ENCODE results near the gene NDC1. TPM values are rescaled to one million over a fixed set of nuclear protein-coding genes. Genes with fewer than 3 reads are reported as not detected.

The NDC1 gene
- polyA plus RNA-seq, 1 of the 3 experiments (the other 2 are of a cell fraction), result 11.5 TPM

DNA sequence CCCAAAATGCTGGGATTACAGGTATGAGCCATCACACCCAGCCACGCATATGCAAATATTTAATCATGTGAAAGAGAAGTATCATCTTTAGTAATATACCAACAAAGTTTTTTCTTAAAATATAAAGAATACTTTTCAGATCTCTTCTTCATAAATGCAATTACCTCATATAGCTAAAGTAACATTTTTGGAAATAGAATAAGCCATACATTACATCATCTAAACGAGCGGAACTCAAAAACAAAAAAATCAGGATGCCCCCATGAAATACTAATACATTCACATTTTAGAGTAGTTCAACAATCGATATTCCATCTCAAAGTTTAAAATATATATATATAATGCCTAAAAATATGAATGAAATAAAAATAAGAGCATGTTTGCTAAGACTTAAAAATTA, 4.7 kb downstream of the NDC1 start:
- no peak overlapping the region for H3K27ac ChIP-seq (ENCODE audit: low read depth in 2 of 2, low read length in 1 of 2)
- peaks cover 79% of the 10 kb centered on the region for H3K79me2 ChIP-seq (ENCODE audit: insufficient read depth)
- ChIA-PET CTCF (no interaction called here), POLR2A (no interaction called here)
- no peak overlapping the region for H3K4me3 ChIP-seq (ENCODE audit: low read depth in 2 of 2, low read length in 1 of 2)
- no peak for DNase-seq
- TF ChIP-seq JUND (IDR thresholded peaks at IDR 0.05), result no peak
- TF ChIP-seq MAX (IDR thresholded peaks at IDR 0.05; ENCODE audit: low read depth), result no peak
- TF ChIP-seq, protein P1, sequence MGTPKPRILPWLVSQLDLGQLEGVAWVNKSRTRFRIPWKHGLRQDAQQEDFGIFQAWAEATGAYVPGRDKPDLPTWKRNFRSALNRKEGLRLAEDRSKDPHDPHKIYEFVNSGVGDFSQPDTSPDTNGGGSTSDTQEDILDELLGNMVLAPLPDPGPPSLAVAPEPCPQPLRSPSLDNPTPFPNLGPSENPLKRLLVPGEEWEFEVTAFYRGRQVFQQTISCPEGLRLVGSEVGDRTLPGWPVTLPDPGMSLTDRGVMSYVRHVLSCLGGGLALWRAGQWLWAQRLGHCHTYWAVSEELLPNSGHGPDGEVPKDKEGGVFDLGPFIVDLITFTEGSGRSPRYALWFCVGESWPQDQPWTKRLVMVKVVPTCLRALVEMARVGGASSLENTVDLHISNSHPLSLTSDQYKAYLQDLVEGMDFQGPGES (IDR thresholded peaks at IDR 0.05; ENCODE audit: low read depth, low read length), result no peak
- TF ChIP-seq MXI1 (IDR thresholded peaks at IDR 0.05; ENCODE audit: low read depth, low read length), result no peak
- no peak for TF ChIP-seq GATA2 (CRISPR knock-in tag; IDR thresholded peaks at IDR 0.05)
- TF ChIP-seq, protein P2, sequence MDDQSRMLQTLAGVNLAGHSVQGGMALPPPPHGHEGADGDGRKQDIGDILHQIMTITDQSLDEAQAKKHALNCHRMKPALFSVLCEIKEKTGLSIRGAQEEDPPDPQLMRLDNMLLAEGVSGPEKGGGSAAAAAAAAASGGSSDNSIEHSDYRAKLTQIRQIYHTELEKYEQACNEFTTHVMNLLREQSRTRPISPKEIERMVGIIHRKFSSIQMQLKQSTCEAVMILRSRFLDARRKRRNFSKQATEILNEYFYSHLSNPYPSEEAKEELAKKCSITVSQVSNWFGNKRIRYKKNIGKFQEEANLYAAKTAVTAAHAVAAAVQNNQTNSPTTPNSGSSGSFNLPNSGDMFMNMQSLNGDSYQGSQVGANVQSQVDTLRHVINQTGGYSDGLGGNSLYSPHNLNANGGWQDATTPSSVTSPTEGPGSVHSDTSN (IDR thresholded peaks at IDR 0.05), result no peak
- TF ChIP-seq RAD21 (IDR thresholded peaks at IDR 0.05; ENCODE audit: low read length), result no peak
- no peak for TF ChIP-seq YY1 (IDR thresholded peaks at IDR 0.05; ENCODE audit: low read depth)
- TF ChIP-seq CHD2 (IDR thresholded peaks at IDR 0.05; ENCODE audit: low read length, partially characterized antibody), result no peak
- no peak for TF ChIP-seq TEAD4 (IDR thresholded peaks at IDR 0.05; ENCODE audit: borderline replicate concordance, insufficient read depth)
- no peak for TF ChIP-seq NRF1 (IDR thresholded peaks at IDR 0.05; ENCODE audit: low read depth, low read length)
- TF ChIP-seq EZH2phosphoT487 (IDR thresholded peaks at IDR 0.05; ENCODE audit: borderline replicate concordance, low read depth), result no peak
- TF ChIP-seq RFX5 (IDR thresholded peaks at IDR 0.05; ENCODE audit: low read length), result no peak
- TF ChIP-seq, protein P3, sequence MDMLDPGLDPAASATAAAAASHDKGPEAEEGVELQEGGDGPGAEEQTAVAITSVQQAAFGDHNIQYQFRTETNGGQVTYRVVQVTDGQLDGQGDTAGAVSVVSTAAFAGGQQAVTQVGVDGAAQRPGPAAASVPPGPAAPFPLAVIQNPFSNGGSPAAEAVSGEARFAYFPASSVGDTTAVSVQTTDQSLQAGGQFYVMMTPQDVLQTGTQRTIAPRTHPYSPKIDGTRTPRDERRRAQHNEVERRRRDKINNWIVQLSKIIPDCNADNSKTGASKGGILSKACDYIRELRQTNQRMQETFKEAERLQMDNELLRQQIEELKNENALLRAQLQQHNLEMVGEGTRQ (IDR thresholded peaks at IDR 0.05; ENCODE audit: borderline replicate concordance, low read depth, low read length), result no peak
- TF ChIP-seq, protein P4, sequence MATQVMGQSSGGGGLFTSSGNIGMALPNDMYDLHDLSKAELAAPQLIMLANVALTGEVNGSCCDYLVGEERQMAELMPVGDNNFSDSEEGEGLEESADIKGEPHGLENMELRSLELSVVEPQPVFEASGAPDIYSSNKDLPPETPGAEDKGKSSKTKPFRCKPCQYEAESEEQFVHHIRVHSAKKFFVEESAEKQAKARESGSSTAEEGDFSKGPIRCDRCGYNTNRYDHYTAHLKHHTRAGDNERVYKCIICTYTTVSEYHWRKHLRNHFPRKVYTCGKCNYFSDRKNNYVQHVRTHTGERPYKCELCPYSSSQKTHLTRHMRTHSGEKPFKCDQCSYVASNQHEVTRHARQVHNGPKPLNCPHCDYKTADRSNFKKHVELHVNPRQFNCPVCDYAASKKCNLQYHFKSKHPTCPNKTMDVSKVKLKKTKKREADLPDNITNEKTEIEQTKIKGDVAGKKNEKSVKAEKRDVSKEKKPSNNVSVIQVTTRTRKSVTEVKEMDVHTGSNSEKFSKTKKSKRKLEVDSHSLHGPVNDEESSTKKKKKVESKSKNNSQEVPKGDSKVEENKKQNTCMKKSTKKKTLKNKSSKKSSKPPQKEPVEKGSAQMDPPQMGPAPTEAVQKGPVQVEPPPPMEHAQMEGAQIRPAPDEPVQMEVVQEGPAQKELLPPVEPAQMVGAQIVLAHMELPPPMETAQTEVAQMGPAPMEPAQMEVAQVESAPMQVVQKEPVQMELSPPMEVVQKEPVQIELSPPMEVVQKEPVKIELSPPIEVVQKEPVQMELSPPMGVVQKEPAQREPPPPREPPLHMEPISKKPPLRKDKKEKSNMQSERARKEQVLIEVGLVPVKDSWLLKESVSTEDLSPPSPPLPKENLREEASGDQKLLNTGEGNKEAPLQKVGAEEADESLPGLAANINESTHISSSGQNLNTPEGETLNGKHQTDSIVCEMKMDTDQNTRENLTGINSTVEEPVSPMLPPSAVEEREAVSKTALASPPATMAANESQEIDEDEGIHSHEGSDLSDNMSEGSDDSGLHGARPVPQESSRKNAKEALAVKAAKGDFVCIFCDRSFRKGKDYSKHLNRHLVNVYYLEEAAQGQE (IDR thresholded peaks at IDR 0.05; ENCODE audit: low read depth, low read length), result no peak
- no peak for TF ChIP-seq EP300 (IDR thresholded peaks at IDR 0.05; ENCODE audit: borderline replicate concordance in 1 of 2, low read depth in 1 of 2, low read length in 1 of 2)
- no peak for TF ChIP-seq ELF1 (IDR thresholded peaks at IDR 0.05)
- TF ChIP-seq POLR2AphosphoS5 (IDR thresholded peaks at IDR 0.05; ENCODE audit: low read depth, low read length), result no peak
- peaks cover 5 to 10% of the 10 kb centered on the region in 2 experiments for H3K36me3 ChIP-seq (replicated peaks in 1 of 2; ENCODE audit: control insufficient read depth in 1 of 2, insufficient read depth in 2 of 2, low read length in 1 of 2)
- H3K4me1 ChIP-seq (ENCODE audit: control insufficient read depth in 1 of 2, insufficient read depth in 2 of 2, low read depth in 1 of 2, low read length in 1 of 2), result peaks cover 3 to 12% of the 10 kb centered on the region in 2 experiments; a peak in 3 of 4 replicates
- H3K9me2 ChIP-seq, result no peaks in the 10 kb centered on the region
- 96% methylated on average over 4 of the region's 4 CpGs for WGBS (ENCODE audit: low lambda C conversion rate)
- H3K4me2 ChIP-seq, result no peak overlapping the region
- H3K9ac ChIP-seq, result no peak overlapping the region
- H3K27me3 ChIP-seq (ENCODE audit: insufficient read depth), result no peaks in the 10 kb centered on the region
- peaks cover 17% of the 10 kb centered on the region for H3F3A ChIP-seq (replicated peaks; ENCODE audit: insufficient read depth)
- H4K20me1 ChIP-seq (ENCODE audit: insufficient read depth), result no peaks in the 10 kb centered on the region
- H2AFZ ChIP-seq (ENCODE audit: low read depth), result no peak overlapping the region
- H3K9me3 ChIP-seq, result no peaks in the 10 kb centered on the region

Measured in SK-N-SH (cell line).